ENCODE data around the gene SPON1.
"Not testable (repeated sequence)": the region's sequence is repeated elsewhere in the genome, so short reads cannot be mapped to it uniquely, and the experiment has no call there.

Gene SPON1

GRCh38 chr11:14042686-14043465 is 80.4 kb downstream of the SPON1 start:
- no peak for DNase-seq

- DNase-seq = no peak
Observed at GRCh38 chr11:14044916-14045315, 82.4 kb downstream of the SPON1 start.

GRCh38 chr11:14045417-14045816 is 82.9 kb downstream of the SPON1 start:
- no peak for DNase-seq

- no peak for DNase-seq
Observed at GRCh38 chr11:14052198-14052597, 89.7 kb downstream of the SPON1 start.

- DNase-seq = no peak
Observed at GRCh38 chr11:14054116-14055107, 91.9 kb downstream of the SPON1 start.

- no peak for DNase-seq
Observed at GRCh38 chr11:14055936-14056335, 93.4 kb downstream of the SPON1 start.

- no peak for DNase-seq
Observed at GRCh38 chr11:14058061-14058460, 95.5 kb downstream of the SPON1 start.

GRCh38 chr11:14059491-14059890 is 97.0 kb downstream of the SPON1 start:
- no peak for DNase-seq

- no peak for DNase-seq
Observed at GRCh38 chr11:14061721-14062120, 99.2 kb downstream of the SPON1 start.

GRCh38 chr11:14065141-14065540 is 102.6 kb downstream of the SPON1 start:
- DNase-seq = peak; percentile 27

- DNase-seq = no peak
Observed at GRCh38 chr11:14065681-14066080, 103.2 kb downstream of the SPON1 start.

- no peak for DNase-seq
Observed at GRCh38 chr11:14067686-14068085, 105.2 kb downstream of the SPON1 start.

GRCh38 chr11:14070896-14071295 is 108.4 kb downstream of the SPON1 start:
- DNase-seq = no peak

GRCh38 chr11:14073849-14074476 is 111.4 kb downstream of the SPON1 start:
- DNase-seq = no peak

- peak; percentile 74 for DNase-seq
Observed at GRCh38 chr11:14075118-14076078, 112.9 kb downstream of the SPON1 start.

- no peak for DNase-seq
Observed at GRCh38 chr11:14079011-14079410, 116.5 kb downstream of the SPON1 start.

GRCh38 chr11:14079797-14080196 is 117.3 kb downstream of the SPON1 start:
- no peak for DNase-seq

GRCh38 chr11:14081581-14082231 is 119.2 kb downstream of the SPON1 start:
- DNase-seq = no peak

GRCh38 chr11:14082338-14082737 is 119.8 kb downstream of the SPON1 start:
- DNase-seq = no peak

GRCh38 chr11:14088861-14089260 is 126.3 kb downstream of the SPON1 start:
- DNase-seq = not testable (repeated sequence)

GRCh38 chr11:14089690-14090462 is 127.4 kb downstream of the SPON1 start:
- no peak for DNase-seq

All from stimulated activated CD4-positive, alpha-beta T cell treated with anti-CD3 and anti-CD28 coated beads, Interleukin-4, amount 100 ng/mL, for 24 hours (primary cell).